OCI-LY1 (cell line): Measurements from ENCODE around the gene CHRM4.

Experiments
- H2AFZ ChIP-seq: fragments of 200-600 bp; sonication (generic), shearing (Covaris generic); 2 replicates; pipeline ENCODE4 v1.6.0; 2014; ENCODE audit warnings: antibody characterized with exemption, mild to moderate bottlenecking, low read length
- H3F3A ChIP-seq: fragments of 200-600 bp; sonication (generic), shearing (Covaris generic); 2 replicates; pipeline ENCODE4 v1.6.0; 2014; ENCODE audit warnings: mild to moderate bottlenecking, antibody characterized with exemption, low read length, moderate library complexity; ENCODE audit not compliant: insufficient read depth
- H3K27ac ChIP-seq: fragments of 200-600 bp; sonication (generic); 2 replicates; pipeline ENCODE4 v1.5.1; 2014; ENCODE audit warnings: low read length, mixed run types, mild to moderate bottlenecking, low read depth; ENCODE audit not compliant: poor library complexity, severe bottlenecking
- H3K27me3 ChIP-seq: fragments of 200-600 bp; sonication (generic); 2 replicates; pipeline ENCODE4 v1.6.0; 2014; ENCODE audit warnings: antibody characterized with exemption, mild to moderate bottlenecking, low read length, moderate library complexity; ENCODE audit not compliant: insufficient read depth
- H3K36me3 ChIP-seq: fragments of 200-600 bp; sonication (generic); 2 replicates; pipeline ENCODE4 v1.6.1; 2014; ENCODE audit warnings: mild to moderate bottlenecking, antibody characterized with exemption, low read length, moderate library complexity, mixed read lengths; ENCODE audit not compliant: insufficient read depth
- H3K4me1 ChIP-seq: fragments of 200-600 bp; sonication (generic); 2 replicates; pipeline ENCODE4 v1.5.1; 2014; ENCODE audit warnings: mild to moderate bottlenecking, low read length, moderate library complexity; ENCODE audit not compliant: insufficient read depth, severe bottlenecking
- H3K4me2 ChIP-seq: fragments of 200-600 bp; sonication (generic), shearing (Covaris generic); 2 replicates; pipeline ENCODE4 v1.6.1; 2014; ENCODE audit warnings: low read length
- H3K4me3 ChIP-seq: fragments of 200-600 bp; sonication (generic); 2 replicates; pipeline ENCODE4 v1.5.1; 2014; ENCODE audit warnings: low read length, low read depth, mild to moderate bottlenecking, mixed read lengths; ENCODE audit not compliant: poor library complexity, severe bottlenecking
- H3K79me2 ChIP-seq: fragments of 200-600 bp; shearing (Covaris generic); 2 replicates; pipeline ENCODE4 v1.6.1; 2016; ENCODE audit warnings: mixed run types, low read length, mixed read lengths; ENCODE audit not compliant: insufficient read depth
- H3K9ac ChIP-seq: fragments of 200-600 bp; sonication (generic), shearing (Covaris generic); 2 replicates; pipeline ENCODE4 v1.6.1; 2014; ENCODE audit warnings: mild to moderate bottlenecking, low read length, mixed read lengths
- H3K9me2 ChIP-seq: fragments of 200-600 bp; sonication (generic), shearing (Covaris generic); 2 replicates; pipeline ENCODE4 v1.6.1; 2014; ENCODE audit warnings: low read depth, mild to moderate bottlenecking, low read length, mixed read lengths
- H3K9me3 ChIP-seq: fragments of 200-600 bp; shearing (Covaris generic); 2 replicates; pipeline ENCODE4 v1.6.1; 2014; ENCODE audit warnings: low read length, mixed read lengths
- H4K20me1 ChIP-seq: fragments of 200-600 bp; sonication (generic), shearing (Covaris generic); 2 replicates; pipeline ENCODE4 v1.6.0; 2016; ENCODE audit warnings: mild to moderate bottlenecking, low read length; ENCODE audit not compliant: insufficient read depth
- EZH2 ChIP-seq: fragments of 200-600 bp; sonication (generic), shearing (Covaris generic); IDR thresholded peaks from 2 replicates; pipeline ENCODE4 v1.8.0; 2017; ENCODE audit warnings: borderline replicate concordance, mixed run types, mild to moderate bottlenecking, antibody characterized with exemption, low read length, moderate library complexity, mixed read lengths
- TF ChIP-seq, protein P1 (sequence below): fragments of 200-600 bp; sonication (generic), shearing (Covaris generic); IDR thresholded peaks from 2 replicates; pipeline ENCODE4 v1.5.1; 2017; ENCODE audit warnings: mild to moderate bottlenecking, antibody characterized with exemption, low read length, moderate library complexity, mixed read lengths

CHRM4 gene

DNA sequence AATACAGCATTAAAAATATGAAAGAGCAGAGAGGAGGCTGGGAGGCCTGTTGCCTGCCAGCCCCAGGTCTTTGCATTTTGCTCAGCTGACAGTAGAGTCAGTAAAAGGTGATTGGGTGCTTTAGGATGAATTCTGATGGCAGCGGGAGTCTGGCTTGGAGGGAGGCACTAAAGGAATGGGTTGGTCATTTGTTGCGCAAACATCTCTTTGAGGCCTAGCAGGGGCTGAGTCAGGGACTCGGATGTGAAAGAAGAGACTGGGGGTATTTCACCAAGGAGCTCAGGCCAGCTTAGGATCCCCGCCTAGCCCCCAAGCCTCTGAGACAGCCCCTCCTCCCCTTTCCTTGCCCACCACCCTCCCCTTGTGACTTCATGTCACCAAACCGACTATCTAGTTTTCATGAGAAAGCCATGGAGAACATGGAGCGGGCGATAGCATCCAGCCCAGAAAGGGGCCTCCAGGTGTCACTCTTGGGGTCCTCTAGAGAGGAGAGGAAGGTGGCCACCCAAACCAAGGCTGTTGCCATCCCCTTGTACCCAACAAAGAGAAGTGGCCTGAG lies 34.6 kb downstream of the CHRM4 start:
- TF ChIP-seq, protein P1, sequence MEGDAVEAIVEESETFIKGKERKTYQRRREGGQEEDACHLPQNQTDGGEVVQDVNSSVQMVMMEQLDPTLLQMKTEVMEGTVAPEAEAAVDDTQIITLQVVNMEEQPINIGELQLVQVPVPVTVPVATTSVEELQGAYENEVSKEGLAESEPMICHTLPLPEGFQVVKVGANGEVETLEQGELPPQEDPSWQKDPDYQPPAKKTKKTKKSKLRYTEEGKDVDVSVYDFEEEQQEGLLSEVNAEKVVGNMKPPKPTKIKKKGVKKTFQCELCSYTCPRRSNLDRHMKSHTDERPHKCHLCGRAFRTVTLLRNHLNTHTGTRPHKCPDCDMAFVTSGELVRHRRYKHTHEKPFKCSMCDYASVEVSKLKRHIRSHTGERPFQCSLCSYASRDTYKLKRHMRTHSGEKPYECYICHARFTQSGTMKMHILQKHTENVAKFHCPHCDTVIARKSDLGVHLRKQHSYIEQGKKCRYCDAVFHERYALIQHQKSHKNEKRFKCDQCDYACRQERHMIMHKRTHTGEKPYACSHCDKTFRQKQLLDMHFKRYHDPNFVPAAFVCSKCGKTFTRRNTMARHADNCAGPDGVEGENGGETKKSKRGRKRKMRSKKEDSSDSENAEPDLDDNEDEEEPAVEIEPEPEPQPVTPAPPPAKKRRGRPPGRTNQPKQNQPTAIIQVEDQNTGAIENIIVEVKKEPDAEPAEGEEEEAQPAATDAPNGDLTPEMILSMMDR = no peak
- no peak for TF ChIP-seq EZH2
- no peaks in the 10 kb centered on the region for H3K9me3 ChIP-seq
- no peaks in the 10 kb centered on the region for H3K27me3 ChIP-seq
- no peaks in the 10 kb centered on the region; the same call in 1 of the 2 replicates for H3K79me2 ChIP-seq
- no peaks in the 10 kb centered on the region for H4K20me1 ChIP-seq
- H3K36me3 ChIP-seq = no peaks in the 10 kb centered on the region; the same call in 1 of the 2 replicates
- no peak overlapping the region for H3K9ac ChIP-seq
- H3K27ac ChIP-seq = peak overlapping the region; percentile 48
- no peaks in the 10 kb centered on the region for H3K9me2 ChIP-seq
- H3F3A ChIP-seq = no peaks in the 10 kb centered on the region
- no peak overlapping the region; the same call in 1 of the 2 replicates for H3K4me2 ChIP-seq
- H2AFZ ChIP-seq = no peak overlapping the region
- H3K4me1 ChIP-seq = peaks cover 49% of the 10 kb centered on the region
- no peak overlapping the region for H3K4me3 ChIP-seq

DNA sequence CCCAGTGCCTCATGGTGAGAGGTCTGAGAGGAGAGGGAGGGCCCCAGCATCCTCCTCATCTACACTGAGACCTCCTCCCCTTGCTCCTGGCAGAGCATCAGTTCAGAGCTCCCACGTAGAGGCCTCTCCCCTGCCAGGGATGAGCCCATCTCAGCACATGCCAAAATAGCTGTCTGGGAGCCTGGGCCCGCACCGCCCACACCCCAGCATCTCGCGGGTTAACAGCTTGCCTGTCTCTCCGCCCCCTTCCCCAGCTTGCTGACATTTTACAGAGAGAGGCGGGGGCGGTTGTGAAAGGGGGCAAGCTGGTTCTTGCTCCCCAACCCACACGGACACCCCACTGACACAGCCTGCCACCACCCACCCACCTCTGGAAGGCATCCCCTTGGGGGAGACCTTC lies 37.9 kb downstream of the CHRM4 start:
- no peaks in the 10 kb centered on the region for H3K9me3 ChIP-seq
- H3K9ac ChIP-seq = no peak overlapping the region
- H3K36me3 ChIP-seq = no peaks in the 10 kb centered on the region; the same call in 1 of the 2 replicates
- H4K20me1 ChIP-seq = no peaks in the 10 kb centered on the region
- H3K27me3 ChIP-seq = no peaks in the 10 kb centered on the region
- no peak overlapping the region for H3K4me3 ChIP-seq
- H3K9me2 ChIP-seq = no peaks in the 10 kb centered on the region
- no peak for TF ChIP-seq EZH2
- TF ChIP-seq, protein P1 = no peak
- peak overlapping the region; percentile 4 for H3K27ac ChIP-seq
- no peaks in the 10 kb centered on the region for H3F3A ChIP-seq
- no peaks in the 10 kb centered on the region for H3K79me2 ChIP-seq
- H3K4me1 ChIP-seq = peaks cover 64% of the 10 kb centered on the region
- no peak overlapping the region; the same call in 1 of the 2 replicates for H3K4me2 ChIP-seq
- no peak overlapping the region for H2AFZ ChIP-seq

DNA sequence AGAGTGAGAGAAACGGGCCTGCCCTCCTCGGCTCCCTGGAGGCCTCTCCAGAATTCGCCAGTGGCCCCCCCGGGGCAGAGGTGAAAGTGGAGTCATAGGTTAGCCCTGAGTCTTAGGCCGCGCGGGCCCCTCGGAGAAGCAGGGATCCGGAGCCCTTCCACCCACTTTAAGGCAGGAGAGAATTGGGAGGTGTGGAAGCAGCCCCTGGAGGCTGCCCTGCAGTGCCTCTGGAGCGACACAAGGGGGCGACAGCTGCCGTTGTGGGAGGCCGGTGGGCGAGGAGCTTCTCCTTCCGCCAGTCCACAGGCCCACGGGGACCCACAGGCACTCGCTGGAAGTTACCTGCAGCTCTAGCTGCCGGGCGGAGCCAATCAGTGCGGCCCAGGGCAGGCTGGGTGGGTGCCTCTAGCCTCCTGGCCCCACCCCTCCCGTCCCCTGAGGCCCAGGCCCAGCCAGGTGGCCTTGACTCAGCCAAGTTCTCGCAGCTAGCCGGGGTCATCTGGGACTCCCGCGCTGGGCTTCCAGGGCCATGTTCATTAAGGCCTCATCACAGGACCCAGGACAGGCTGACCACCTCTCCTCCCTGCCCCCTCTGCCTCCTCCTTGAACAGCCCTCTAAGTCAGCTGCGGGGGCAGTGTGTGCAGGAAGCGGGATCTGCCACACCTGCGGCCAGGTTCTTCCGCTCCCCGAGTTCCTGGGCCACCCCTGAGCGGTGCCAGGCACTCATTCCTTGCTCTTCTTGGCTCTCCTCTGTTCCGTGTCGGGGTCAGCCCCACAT lies 39.3 kb downstream of the CHRM4 start:
- Histone ChIP-seq H3K4me3 (peak overlapping the region; percentile 44), H3K36me3 (no peaks in the 10 kb centered on the region; the same call in 1 of the 2 replicates), H2AFZ (no peak overlapping the region), H3K9me2 (no peaks in the 10 kb centered on the region), H3K9ac (peak overlapping the region; percentile 56; the same call in 1 of the 2 replicates), H3K27me3 (no peaks in the 10 kb centered on the region), H3K79me2 (no peaks in the 10 kb centered on the region), H4K20me1 (no peaks in the 10 kb centered on the region), H3K4me2 (peak overlapping the region; percentile 61), H3K9me3 (no peaks in the 10 kb centered on the region), H3F3A (no peaks in the 10 kb centered on the region), H3K27ac (peak overlapping the region; percentile 76), H3K4me1 (peaks cover 58% of the 10 kb centered on the region)
- TF ChIP-seq, protein P1 = peak; percentile 98
- no peak for TF ChIP-seq EZH2
